Keratinocyte (primary cell): ENCODE results near the gene SYT1. TPM values are rescaled to one million over a fixed set of nuclear protein-coding genes. Genes with fewer than 3 reads are reported as not detected.

Experiments used
- DNase-seq: peaks from one replicate; pipeline ENCODE4 v3.0.0-alpha.2; 2011; ENCODE audit warnings: low read depth, missing footprints, low spot score
- FAIRE-seq: peaks from 2 replicates; lab custom pipeline; 2011; peaks lifted over from hg19 to GRCh38; lab: Jason Lieb, UNC
- H2AFZ ChIP-seq: 2 replicates; pipeline ENCODE4 v1.6.0; 2012; ENCODE audit warnings: low read length, control low read depth, inconsistent platforms; ENCODE audit not compliant: control insufficient read depth
- H3K27ac ChIP-seq: 2 replicates; pipeline ENCODE4 v1.5.1; 2011; ENCODE audit warnings: low read length; ENCODE audit not compliant: control insufficient read depth, insufficient read depth
- H3K27me3 ChIP-seq: 3 replicates; pipeline ENCODE4 v1.6.0; 2011; ENCODE audit warnings: low read length; ENCODE audit not compliant: control insufficient read depth, insufficient read depth; ENCODE audit errors: extremely low read depth
- H3K36me3 ChIP-seq, 2 experiments: 2 replicates in 1 of 2; 3 replicates in 1 of 2; pipeline ENCODE4 v1.5.1; 2011; ENCODE audit warnings: low read length in 2 of 2, mild to moderate bottlenecking in 1 of 2; ENCODE audit not compliant: control insufficient read depth in 2 of 2, insufficient read depth in 2 of 2; ENCODE audit errors: extremely low read depth in 1 of 2
- H3K4me1 ChIP-seq: 3 replicates; pipeline ENCODE4 v1.5.1; 2011; ENCODE audit warnings: low read length; ENCODE audit not compliant: control insufficient read depth, insufficient read depth; ENCODE audit errors: extremely low read depth
- H3K4me2 ChIP-seq: 3 replicates; pipeline ENCODE4 v1.6.0; 2011; ENCODE audit warnings: low read depth, low read length; ENCODE audit not compliant: control insufficient read depth, insufficient read depth; ENCODE audit errors: extremely low read depth
- H3K4me3 ChIP-seq, 3 experiments: fragments of 200-600 bp in 1 of 3; sonication (generic) in 1 of 3; 2 replicates in 2 of 3; 3 replicates in 1 of 3; pipeline ENCODE4 v1.5.1; 2011 to 2016; ENCODE audit warnings: low read length in 3 of 3, mild to moderate bottlenecking in 3 of 3, control low read depth in 2 of 3, inconsistent platforms in 1 of 3, low read depth in 1 of 3, mixed read lengths in 1 of 3, mixed run types in 1 of 3, moderate library complexity in 1 of 3; ENCODE audit not compliant: control insufficient read depth in 2 of 3, insufficient read depth in 2 of 3; ENCODE audit errors: extremely low read depth in 1 of 3
- H3K79me2 ChIP-seq: 2 replicates; pipeline ENCODE4 v1.6.0; 2012; ENCODE audit warnings: low read length; ENCODE audit not compliant: control insufficient read depth, insufficient read depth
- H3K9ac ChIP-seq: 3 replicates; pipeline ENCODE4 v1.6.0; 2011; ENCODE audit warnings: low read length; ENCODE audit not compliant: control insufficient read depth, insufficient read depth; ENCODE audit errors: extremely low read depth
- H3K9me1 ChIP-seq: 3 replicates; pipeline ENCODE4 v1.6.0; 2011; ENCODE audit warnings: low read length; ENCODE audit not compliant: control insufficient read depth, insufficient read depth; ENCODE audit errors: extremely low read depth
- H3K9me3 ChIP-seq: 2 replicates; pipeline ENCODE4 v1.5.1; 2012; ENCODE audit warnings: low read depth, low read length; ENCODE audit not compliant: control insufficient read depth
- H4K20me1 ChIP-seq: 3 replicates; pipeline ENCODE4 v1.6.0; 2011; ENCODE audit warnings: low read length; ENCODE audit not compliant: control insufficient read depth, insufficient read depth; ENCODE audit errors: extremely low read depth
- EZH2 ChIP-seq: IDR thresholded peaks from one replicate; pipeline ENCODE4 v1.6.1; 2012; ENCODE audit warnings: inconsistent platforms, mild to moderate bottlenecking, low read length, moderate library complexity
- dilution Hi-C: fragments of 300-500 bp; cut with MboI; formaldehyde crosslinking; loops from one replicate; pipeline ENCODE4 v1.7.0; 2020; ENCODE audit warnings: low sequenced_read_pairs; ENCODE audit not compliant: extremely low pct_ligation_motif_present
- polyA plus RNA-seq, 5 experiments: library from polyadenylated mRNA; depleted of rRNA in 3 of 5; stranded (reverse) in 3 of 5; stranded (forward) in 1 of 5; unstranded in 1 of 5; fragments of >200 nt; gene quantifications; 1 replicate in 1 of 5; 2 replicates in 3 of 5; 3 replicates in 1 of 5; pipeline versions ENCODE4 v1.2.1 to v1.2.3, GENCODE V29; 2011 to 2012; ENCODE audit warnings: missing spikeins in 2 of 5, low read depth in 1 of 5, low replicate concordance in 1 of 5
- TF ChIP-seq, protein P1 (sequence below), 3 experiments: IDR thresholded peaks in 1 of 3; conservative IDR thresholded peaks in 1 of 3; optimal IDR thresholded peaks in 1 of 3; 2 replicates in 2 of 3; 3 replicates in 1 of 3; pipeline versions ENCODE3 to v1.5.1; 2011; ENCODE audit warnings: low read length in 3 of 3, mild to moderate bottlenecking in 3 of 3, moderate library complexity in 2 of 3, control low read depth in 1 of 3, inconsistent platforms in 1 of 3; ENCODE audit not compliant: insufficient read depth in 2 of 3; ENCODE audit errors: extremely low read depth in 1 of 3

The SYT1 gene
- polyA plus RNA-seq, 1 donor (not counting 4 experiments of a cell fraction or from before 2014, with no cell fraction given) = 6.1 TPM

DNA sequence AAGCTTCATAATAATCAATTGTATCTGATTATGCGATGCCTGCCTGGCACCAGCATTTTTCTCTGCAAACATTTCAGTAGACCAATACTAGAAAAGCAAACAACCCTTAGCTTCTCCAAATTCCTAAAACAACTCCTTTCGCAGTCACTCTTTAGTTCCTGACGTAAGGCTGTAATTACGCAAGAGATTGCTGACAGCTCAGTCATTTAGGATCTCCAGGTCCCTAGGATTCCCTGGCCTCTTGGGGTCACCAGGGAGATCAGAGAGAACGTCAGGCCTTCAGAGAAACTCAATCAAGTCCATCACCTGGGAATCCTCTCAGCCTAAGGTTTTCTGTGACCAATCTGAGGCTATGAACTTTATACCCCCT, 435.6 kb downstream of the SYT1 start:
- Histone ChIP-seq H3K9me3 (no peaks in the 10 kb centered on the region), H3K27ac (no peak overlapping the region), H3K4me2 (no peak overlapping the region), H3K4me3 (no peak overlapping the region), H3K36me3 (peaks cover 0 to 2% of the 10 kb centered on the region in 2 experiments), H4K20me1 (no peaks in the 10 kb centered on the region), H3K79me2 (no peaks in the 10 kb centered on the region), H3K27me3 (no peaks in the 10 kb centered on the region), H3K9ac (no peak overlapping the region), H3K4me1 (no peaks in the 10 kb centered on the region), H2AFZ (no peak overlapping the region), H3K9me1 (no peaks in the 10 kb centered on the region)
- no peak for FAIRE-seq
- dilution Hi-C loops = no loop called here
- DNase-seq = no peak
- TF ChIP-seq, protein P1, sequence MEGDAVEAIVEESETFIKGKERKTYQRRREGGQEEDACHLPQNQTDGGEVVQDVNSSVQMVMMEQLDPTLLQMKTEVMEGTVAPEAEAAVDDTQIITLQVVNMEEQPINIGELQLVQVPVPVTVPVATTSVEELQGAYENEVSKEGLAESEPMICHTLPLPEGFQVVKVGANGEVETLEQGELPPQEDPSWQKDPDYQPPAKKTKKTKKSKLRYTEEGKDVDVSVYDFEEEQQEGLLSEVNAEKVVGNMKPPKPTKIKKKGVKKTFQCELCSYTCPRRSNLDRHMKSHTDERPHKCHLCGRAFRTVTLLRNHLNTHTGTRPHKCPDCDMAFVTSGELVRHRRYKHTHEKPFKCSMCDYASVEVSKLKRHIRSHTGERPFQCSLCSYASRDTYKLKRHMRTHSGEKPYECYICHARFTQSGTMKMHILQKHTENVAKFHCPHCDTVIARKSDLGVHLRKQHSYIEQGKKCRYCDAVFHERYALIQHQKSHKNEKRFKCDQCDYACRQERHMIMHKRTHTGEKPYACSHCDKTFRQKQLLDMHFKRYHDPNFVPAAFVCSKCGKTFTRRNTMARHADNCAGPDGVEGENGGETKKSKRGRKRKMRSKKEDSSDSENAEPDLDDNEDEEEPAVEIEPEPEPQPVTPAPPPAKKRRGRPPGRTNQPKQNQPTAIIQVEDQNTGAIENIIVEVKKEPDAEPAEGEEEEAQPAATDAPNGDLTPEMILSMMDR (optimal IDR thresholded peaks at IDR 0.05 in 1 of 3, IDR thresholded peaks at IDR 0.05 in 1 of 3, conservative IDR thresholded peaks at IDR 0.05 in 1 of 3; ENCODE audit: extremely low read depth in 1 of 3, insufficient read depth in 2 of 3, low read length in 3 of 3) = no peak
- TF ChIP-seq EZH2 = no peak

DNA sequence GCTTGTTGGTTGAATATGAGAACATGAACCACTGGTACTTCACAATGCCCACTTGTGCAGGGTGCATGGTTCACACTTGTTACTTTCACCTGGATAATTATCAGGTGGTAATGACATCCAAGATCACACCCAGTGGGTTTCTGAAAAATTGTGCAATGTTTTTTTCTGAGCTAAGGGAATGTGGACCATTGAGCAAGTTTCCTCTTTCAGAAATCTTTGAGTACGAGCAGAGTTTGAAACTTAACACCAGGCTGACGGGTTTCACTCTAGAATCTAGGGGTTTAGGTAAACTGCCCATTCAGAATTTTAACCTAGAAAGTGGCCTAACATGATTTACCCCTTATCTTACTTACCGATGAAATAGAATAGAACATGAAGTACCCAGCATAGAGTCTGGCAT, 436.6 kb downstream of the SYT1 start:
- FAIRE-seq (no peak), DNase-seq (no peak)
- Histone ChIP-seq H3K79me2 (no peaks in the 10 kb centered on the region), H3K4me3 (no peak overlapping the region), H3K27me3 (no peaks in the 10 kb centered on the region), H3K9me3 (no peaks in the 10 kb centered on the region), H3K4me1 (no peaks in the 10 kb centered on the region), H2AFZ (no peak overlapping the region), H3K36me3 (peaks cover 0 to 2% of the 10 kb centered on the region in 2 experiments), H3K9me1 (no peaks in the 10 kb centered on the region), H3K27ac (no peak overlapping the region), H4K20me1 (no peaks in the 10 kb centered on the region), H3K4me2 (no peak overlapping the region), H3K9ac (no peak overlapping the region)
- dilution Hi-C loops = no loop called here
- TF ChIP-seq EZH2 = no peak

- Histone ChIP-seq H3K27me3 (no peaks in the 10 kb centered on the region), H2AFZ (no peak overlapping the region), H3K9ac (no peak overlapping the region), H3K4me1 (no peaks in the 10 kb centered on the region), H4K20me1 (no peaks in the 10 kb centered on the region), H3K27ac (no peak overlapping the region), H3K36me3 (peaks cover 0 to 2% of the 10 kb centered on the region in 2 experiments), H3K9me3 (no peaks in the 10 kb centered on the region), H3K9me1 (no peaks in the 10 kb centered on the region), H3K4me3 (no peak overlapping the region), H3K79me2 (no peaks in the 10 kb centered on the region), H3K4me2 (no peak overlapping the region)
- no peak for DNase-seq
- dilution Hi-C loops = no loop called here
- no peak for FAIRE-seq
- TF ChIP-seq, protein P1 (optimal IDR thresholded peaks at IDR 0.05 in 1 of 3, IDR thresholded peaks at IDR 0.05 in 1 of 3, conservative IDR thresholded peaks at IDR 0.05 in 1 of 3; ENCODE audit: extremely low read depth in 1 of 3, insufficient read depth in 2 of 3, low read length in 3 of 3) = no peak
These were observed 437.7 kb downstream of the SYT1 start for GRCh38 chr12:79302162-79302814.
